Lower leg skin (tissue), 3 donors: ENCODE data around the gene ERC1.

Source experiments
- CTCF ChIP-seq, 3 donors: fragments of 450-650 bp; IDR thresholded peaks; one replicate each; pipeline ENCODE4 v1.5.1; 2016; ENCODE audit warnings: antibody characterized with exemption in 3 of 3, mild to moderate bottlenecking in 3 of 3, moderate library complexity in 2 of 3
- POLR2A ChIP-seq, 2 donors: fragments of 450-650 bp; IDR thresholded peaks; one replicate each; pipeline ENCODE4 v1.6.1; 2016 to 2017; ENCODE audit warnings: antibody characterized with exemption in 2 of 2, mild to moderate bottlenecking in 1 of 2, moderate library complexity in 1 of 2

GRCh38 chr12:1436981-1437380 is 446.0 kb downstream of the ERC1 start:
- TF ChIP-seq CTCF (IDR thresholded peaks at IDR 0.05) (no peak), POLR2A (IDR thresholded peaks at IDR 0.05) (no peak)
